HepG2 (cell line): ENCODE results near the gene RUSF1.

ENCODE experiments used
- BRCA1 ChIP-seq: sonication (generic); formaldehyde crosslinking; IDR thresholded peaks from 2 replicates; pipeline ENCODE4 v1.4.0; 2020; ENCODE audit warnings: missing genetic modification reagents
- BRD4 ChIP-seq: sonication (generic); formaldehyde crosslinking; IDR thresholded peaks from 2 replicates; pipeline ENCODE4 v1.4.0; 2020; ENCODE audit warnings: missing genetic modification reagents
- KLF9 ChIP-seq: IDR thresholded peaks from 2 replicates; pipeline ENCODE4 v1.6.1; 2016; ENCODE audit warnings: low read depth
- RAD21 ChIP-seq: fragments of 450-650 bp; formaldehyde crosslinking; IDR thresholded peaks from 2 replicates; pipeline ENCODE4 v1.5.0; 2020; ENCODE audit warnings: mild to moderate bottlenecking
- ZNF282 ChIP-seq: fragments of 450-650 bp; IDR thresholded peaks from 2 replicates; pipeline ENCODE4 v1.6.1; 2018; ENCODE audit not compliant: partially characterized antibody
- ZNF589 ChIP-seq: sonication (generic); formaldehyde crosslinking; conservative IDR thresholded peaks from 2 replicates; pipeline ENCODE4 v1.8.0; 2022; ENCODE audit warnings: mild to moderate bottlenecking, moderate library complexity, missing genetic modification reagents

DNA sequence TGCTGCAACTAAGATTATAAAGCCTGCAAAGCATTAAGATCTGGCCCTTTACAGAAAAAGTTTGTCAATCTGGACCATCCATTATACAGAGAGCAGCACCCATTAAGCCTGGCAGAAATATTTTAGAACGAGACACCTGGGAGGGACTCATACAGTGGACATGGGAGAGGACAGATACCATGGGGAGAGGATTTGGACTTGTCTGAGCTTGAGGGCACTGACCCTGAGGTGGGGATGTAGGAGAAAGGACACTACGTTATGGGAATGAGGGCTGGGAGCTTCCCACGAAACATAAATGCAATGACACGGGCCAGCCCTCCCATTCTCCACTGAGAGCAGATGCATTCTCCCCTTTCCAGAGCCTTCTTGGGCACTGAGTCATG, 6.2 kb downstream of the RUSF1 start:
- no peak for TF ChIP-seq ZNF282
- no peak for TF ChIP-seq BRCA1 (CRISPR knock-in tag)
- no peak for TF ChIP-seq ZNF589 (CRISPR knock-in tag)
- no peak for TF ChIP-seq KLF9 (CRISPR knock-in tag)
- no peak for TF ChIP-seq RAD21 (CRISPR knock-in tag)
- no peak for TF ChIP-seq BRD4 (CRISPR knock-in tag)
